Activated CD8-positive, alpha-beta memory T cell treated with anti-CD3 and anti-CD28 coated beads for 1 hour (primary cell): ENCODE results near the gene FAM20C.
"Not testable (repeated sequence)": the region's sequence is repeated elsewhere in the genome, so short reads cannot be mapped to it uniquely, and the experiment has no call there.

Experiments
- DNase-seq, 2 donors: peaks; one replicate each; pipeline ENCODE4 v3.0.0-alpha.2; 2020; ENCODE audit warnings: low read depth in 1 of 2; ENCODE audit errors: extremely low read depth in 1 of 2

Gene FAM20C

GRCh38 chr7:173209-173918 lies 19.0 kb upstream of the FAM20C start:
- DNase-seq: no peak

- no peak for DNase-seq
Measured at GRCh38 chr7:174716-175115, 17.7 kb upstream of the FAM20C start.

- DNase-seq: no peak
Measured at GRCh38 chr7:175955-176354, 16.4 kb upstream of the FAM20C start.

- DNase-seq: no peak
Measured at GRCh38 chr7:176381-176780, 16.0 kb upstream of the FAM20C start.

- DNase-seq: no peak
Measured at GRCh38 chr7:176786-177459, 15.4 kb upstream of the FAM20C start.

- DNase-seq: no peak
Measured at GRCh38 chr7:178444-178843, 13.9 kb upstream of the FAM20C start.

GRCh38 chr7:179209-179681 lies 13.1 kb upstream of the FAM20C start:
- DNase-seq: no peak

GRCh38 chr7:179948-180694 lies 12.2 kb upstream of the FAM20C start:
- DNase-seq: no peak

- DNase-seq: no peak
Measured at GRCh38 chr7:181738-182137, 10.6 kb upstream of the FAM20C start.

- not testable (repeated sequence) for DNase-seq
Measured at GRCh38 chr7:182502-182901, 9.9 kb upstream of the FAM20C start.

GRCh38 chr7:183496-184292 lies 8.7 kb upstream of the FAM20C start:
- DNase-seq: no peak

- DNase-seq: no peak
Measured at GRCh38 chr7:184294-185264, 7.8 kb upstream of the FAM20C start.

GRCh38 chr7:186516-187113 lies 5.8 kb upstream of the FAM20C start:
- DNase-seq: no peak

- DNase-seq: no peak
Measured at GRCh38 chr7:187227-187927, 5.0 kb upstream of the FAM20C start.

- DNase-seq: no peak
Measured at GRCh38 chr7:188174-188573, 4.2 kb upstream of the FAM20C start.

- no peak for DNase-seq
Measured at GRCh38 chr7:188727-189500, 3.5 kb upstream of the FAM20C start.

GRCh38 chr7:189719-190118 lies 2.7 kb upstream of the FAM20C start:
- DNase-seq: no peak

- no peak for DNase-seq
Measured at GRCh38 chr7:190196-190595, 2.2 kb upstream of the FAM20C start.
